ENCODE data around the gene TTYH3.

TTYH3 gene

DNA sequence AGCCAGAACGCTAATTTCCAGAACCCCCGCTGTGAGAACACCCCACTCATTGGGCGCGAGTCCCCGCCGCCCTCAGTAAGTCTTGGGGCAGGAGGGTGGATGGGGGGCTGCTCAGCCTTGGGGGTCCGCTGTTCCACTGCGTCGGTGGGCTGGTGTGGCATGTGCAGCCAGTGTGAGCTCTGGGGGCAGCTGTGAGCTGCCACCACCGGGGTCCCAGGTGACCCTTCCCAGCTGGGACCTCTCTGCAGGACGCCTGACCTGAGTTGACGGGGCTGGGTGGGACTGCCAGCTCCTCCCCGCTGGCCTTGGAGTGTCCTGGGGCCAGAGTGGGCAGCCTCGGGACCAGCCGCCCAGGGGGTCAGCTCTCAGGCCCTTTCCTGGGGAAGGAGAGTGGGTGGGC lies 27.2 kb downstream of the TTYH3 start:
- no peaks in the 10 kb centered on the region for H3K27me3 ChIP-seq (ENCODE audit: insufficient read depth, low read length)
- no peak overlapping the region for H2BK5ac ChIP-seq (ENCODE audit: low read depth, low read length, poor library complexity)

DNA sequence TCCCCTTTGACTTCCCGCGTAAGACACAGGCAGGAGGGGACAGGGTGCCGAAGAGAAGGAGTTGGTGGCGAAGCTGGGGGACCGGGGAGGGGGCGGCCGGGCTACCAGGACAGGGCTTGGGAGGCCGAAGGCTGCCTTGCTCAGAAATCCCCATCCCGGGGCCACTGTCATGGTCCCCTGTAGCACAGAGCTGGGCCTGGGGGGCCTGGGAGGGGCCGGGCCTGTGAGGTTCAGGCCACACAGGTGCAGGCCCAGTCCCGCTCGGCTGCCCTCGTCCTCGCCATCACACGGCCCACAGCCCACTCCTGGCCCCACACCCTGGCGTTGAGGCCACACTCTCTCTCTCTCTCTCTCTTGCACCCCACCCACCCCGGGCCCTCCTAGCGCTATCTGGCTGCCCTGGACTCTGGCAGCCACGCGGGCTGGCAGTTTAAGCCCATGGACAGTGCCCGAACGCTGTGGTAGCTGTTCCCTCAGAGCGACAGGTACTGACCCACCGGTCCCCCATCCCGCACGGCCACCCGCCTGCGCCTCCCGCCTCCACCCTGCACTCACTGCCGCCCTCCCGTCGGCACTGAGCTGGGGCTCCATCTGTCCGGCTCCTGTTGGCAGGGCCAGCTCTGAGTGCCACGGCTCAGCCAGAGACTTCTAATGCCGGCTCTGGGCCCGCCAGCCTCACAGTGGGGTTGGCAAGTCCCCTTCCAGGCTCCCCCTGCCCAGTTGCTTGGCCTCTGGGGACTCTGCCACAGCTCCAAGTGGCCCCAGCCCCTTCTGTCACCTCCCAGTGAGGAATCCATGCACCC lies 28.0 kb downstream of the TTYH3 start:
- Histone ChIP-seq H2AK5ac (ENCODE audit: low read length) (no peak overlapping the region), H3K79me1 (ENCODE audit: low read length) (no peaks in the 10 kb centered on the region), H3K27ac (ENCODE audit: low read depth, low read length) (no peak overlapping the region), H3K4me3 (ENCODE audit: low read depth, low read length) (no peak overlapping the region), H4K8ac (ENCODE audit: low read depth, low read length) (no peak overlapping the region), H3K27me3 (ENCODE audit: insufficient read depth, low read length) (no peaks in the 10 kb centered on the region), H2BK120ac (ENCODE audit: insufficient read depth, low read length, poor library complexity) (no peak overlapping the region), H4K91ac (ENCODE audit: low read depth, low read length) (no peak overlapping the region), H4K12ac (ENCODE audit: low read depth, low read length) (no peak overlapping the region), H3K4me1 (ENCODE audit: control insufficient read depth in 1 of 2, insufficient read depth in 2 of 2, low read length in 2 of 2) (no peaks in the 10 kb centered on the region), H3K18ac (ENCODE audit: low read length) (no peak overlapping the region), H2BK12ac (ENCODE audit: low read length) (no peak overlapping the region), H2BK5ac (ENCODE audit: low read depth, low read length, poor library complexity) (no peak overlapping the region), H3K4me2 (ENCODE audit: low read length) (no peak overlapping the region), H3K79me2 (ENCODE audit: control insufficient read depth, insufficient read depth, low read length, poor library complexity) (no peaks in the 10 kb centered on the region), H3K9ac (ENCODE audit: low read length) (no peak overlapping the region), H3K23ac (ENCODE audit: low read length) (no peak overlapping the region), H3K4ac (ENCODE audit: low read depth, low read length) (no peak overlapping the region), H3K9me3 (ENCODE audit: insufficient read depth, low read depth, low read length) (peaks cover 2% of the 10 kb centered on the region), H3K14ac (ENCODE audit: low read length) (no peak overlapping the region), H3K36me3 (ENCODE audit: control insufficient read depth in 1 of 2, insufficient read depth in 2 of 2, low read length in 2 of 2) (peaks cover 75 to 77% of the 10 kb centered on the region in 2 experiments), H2AFZ (ENCODE audit: insufficient read depth, low read length, poor library complexity) (no peak overlapping the region)
- no CpG with 5 or more reads among the region's 36 CpGs for WGBS (ENCODE audit: extremely low coverage, insufficient coverage, insufficient read length)
- DNase-seq = no peak

More for the DNA sequence above, 27.2 kb downstream of the TTYH3 start:
- Histone ChIP-seq H2AK5ac (ENCODE audit: low read length) (no peak overlapping the region), H3K79me2 (ENCODE audit: control insufficient read depth, insufficient read depth, low read length, poor library complexity) (no peaks in the 10 kb centered on the region), H3K9me3 (ENCODE audit: insufficient read depth, low read depth, low read length) (peaks cover 2% of the 10 kb centered on the region), H3K9ac (ENCODE audit: low read length) (no peak overlapping the region), H4K8ac (ENCODE audit: low read depth, low read length) (no peak overlapping the region), H3K14ac (ENCODE audit: low read length) (no peak overlapping the region), H3K23ac (ENCODE audit: low read length) (no peak overlapping the region), H3K18ac (ENCODE audit: low read length) (no peak overlapping the region), H3K4me3 (ENCODE audit: low read depth, low read length) (no peak overlapping the region), H3K36me3 (ENCODE audit: control insufficient read depth in 1 of 2, insufficient read depth in 2 of 2, low read length in 2 of 2) (peaks cover 79 to 80% of the 10 kb centered on the region in 2 experiments), H3K4me1 (ENCODE audit: control insufficient read depth in 1 of 2, insufficient read depth in 2 of 2, low read length in 2 of 2) (no peaks in the 10 kb centered on the region), H3K4me2 (ENCODE audit: low read length) (no peak overlapping the region), H2AFZ (ENCODE audit: insufficient read depth, low read length, poor library complexity) (no peak overlapping the region), H3K4ac (ENCODE audit: low read depth, low read length) (no peak overlapping the region), H4K91ac (ENCODE audit: low read depth, low read length) (no peak overlapping the region), H2BK120ac (ENCODE audit: insufficient read depth, low read length, poor library complexity) (no peak overlapping the region), H3K27ac (ENCODE audit: low read depth, low read length) (no peak overlapping the region), H2BK12ac (ENCODE audit: low read length) (no peak overlapping the region), H3K79me1 (ENCODE audit: low read length) (no peaks in the 10 kb centered on the region), H4K12ac (ENCODE audit: low read depth, low read length) (no peak overlapping the region)
- no peak for DNase-seq
- WGBS (ENCODE audit: extremely low coverage, insufficient coverage, insufficient read length) = no CpG with 5 or more reads among the region's 15 CpGs

DNA sequence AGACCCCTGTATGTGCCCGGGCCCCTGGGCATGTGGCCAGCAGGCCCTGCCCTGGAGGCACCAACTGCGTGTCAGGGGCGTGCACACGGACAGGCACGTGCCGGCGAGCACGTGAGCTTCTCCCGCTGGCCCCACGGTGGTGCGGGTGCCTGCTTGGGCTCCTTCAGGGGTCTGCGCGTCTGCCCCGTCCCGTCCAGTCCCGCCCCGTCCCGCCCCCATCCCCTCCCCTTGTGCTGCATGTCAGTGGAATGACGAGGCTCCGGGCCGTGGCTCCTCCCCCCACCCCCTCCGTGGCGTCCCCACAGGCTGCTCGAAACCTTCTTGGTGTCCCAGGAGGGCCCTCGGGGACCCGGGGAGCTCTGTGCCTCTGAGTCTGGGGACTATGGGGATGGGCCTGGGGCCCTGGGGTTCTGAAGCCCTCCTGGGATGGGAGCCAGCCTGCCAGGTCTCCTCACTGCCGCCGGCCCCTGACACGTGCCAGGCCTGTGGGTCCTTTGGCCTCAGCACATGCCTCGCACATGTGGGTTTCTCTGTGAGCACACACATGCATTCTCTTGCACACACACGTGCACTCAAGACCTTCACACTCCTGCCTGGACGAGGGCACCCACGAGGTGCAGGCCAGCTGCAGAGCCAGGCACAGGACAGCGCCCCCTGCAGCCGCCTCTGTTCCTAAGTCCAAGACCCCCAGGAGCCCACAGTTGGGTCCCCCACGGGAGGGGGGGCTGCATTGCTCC lies 28.7 kb downstream of the TTYH3 start:
- H4K8ac ChIP-seq (ENCODE audit: low read depth, low read length) = no peak overlapping the region
- H3K9ac ChIP-seq (ENCODE audit: low read length) = no peak overlapping the region
- H3K27ac ChIP-seq (ENCODE audit: low read depth, low read length) = no peak overlapping the region
- no peak overlapping the region for H2AFZ ChIP-seq (ENCODE audit: insufficient read depth, low read length, poor library complexity)
- no peak overlapping the region for H3K4me2 ChIP-seq (ENCODE audit: low read length)
- H3K27me3 ChIP-seq (ENCODE audit: insufficient read depth, low read length) = no peaks in the 10 kb centered on the region
- no peak overlapping the region for H4K12ac ChIP-seq (ENCODE audit: low read depth, low read length)
- H4K91ac ChIP-seq (ENCODE audit: low read depth, low read length) = no peak overlapping the region
- no peak overlapping the region for H3K23ac ChIP-seq (ENCODE audit: low read length)
- no peaks in the 10 kb centered on the region for H3K4me1 ChIP-seq (ENCODE audit: control insufficient read depth in 1 of 2, insufficient read depth in 2 of 2, low read length in 2 of 2)
- H2AK5ac ChIP-seq (ENCODE audit: low read length) = no peak overlapping the region
- no peak overlapping the region for H3K4ac ChIP-seq (ENCODE audit: low read depth, low read length)
- WGBS (ENCODE audit: extremely low coverage, insufficient coverage, insufficient read length) = no CpG with 5 or more reads among the region's 36 CpGs
- H3K9me3 ChIP-seq (ENCODE audit: insufficient read depth, low read depth, low read length) = peaks cover 2% of the 10 kb centered on the region
- no peak overlapping the region for H2BK12ac ChIP-seq (ENCODE audit: low read length)
- H3K79me1 ChIP-seq (ENCODE audit: low read length) = no peaks in the 10 kb centered on the region
- H3K18ac ChIP-seq (ENCODE audit: low read length) = no peak overlapping the region
- DNase-seq = peak; percentile 51 to 56
- H3K14ac ChIP-seq (ENCODE audit: low read length) = no peak overlapping the region
- H3K36me3 ChIP-seq (ENCODE audit: control insufficient read depth in 1 of 2, insufficient read depth in 2 of 2, low read length in 2 of 2) = peaks cover 70 to 71% of the 10 kb centered on the region in 2 experiments
- H3K4me3 ChIP-seq (ENCODE audit: low read depth, low read length) = no peak overlapping the region
- H2BK120ac ChIP-seq (ENCODE audit: insufficient read depth, low read length, poor library complexity) = no peak overlapping the region
- H3K79me2 ChIP-seq (ENCODE audit: control insufficient read depth, insufficient read depth, low read length, poor library complexity) = no peaks in the 10 kb centered on the region
- no peak overlapping the region for H2BK5ac ChIP-seq (ENCODE audit: low read depth, low read length, poor library complexity)

DNA sequence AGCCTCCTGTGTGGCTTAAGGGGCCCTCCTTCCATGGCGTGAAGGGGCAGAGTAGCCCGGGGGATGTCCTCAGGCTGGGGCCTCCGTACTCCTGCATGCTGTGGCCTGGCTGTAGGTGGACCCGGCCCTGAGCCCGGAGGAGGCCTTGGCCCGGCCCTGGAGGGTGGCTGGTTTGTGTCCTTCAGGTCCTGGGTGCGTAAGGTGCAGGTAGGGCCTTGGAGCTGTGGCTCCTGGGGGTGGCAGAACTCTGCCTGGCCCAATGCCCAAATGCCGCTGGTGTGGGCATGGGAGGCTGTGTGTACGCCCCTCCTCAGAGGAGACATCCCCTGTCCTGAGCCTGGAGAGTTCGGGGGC lies 29.3 kb downstream of the TTYH3 start:
- no peaks in the 10 kb centered on the region for H3K4me1 ChIP-seq (ENCODE audit: control insufficient read depth in 1 of 2, insufficient read depth in 2 of 2, low read length in 2 of 2)
- WGBS (ENCODE audit: extremely low coverage, insufficient coverage, insufficient read length) = no CpG with 5 or more reads among the region's 10 CpGs
- H3K14ac ChIP-seq (ENCODE audit: low read length) = no peak overlapping the region
- H3K79me2 ChIP-seq (ENCODE audit: control insufficient read depth, insufficient read depth, low read length, poor library complexity) = no peaks in the 10 kb centered on the region
- H2BK12ac ChIP-seq (ENCODE audit: low read length) = no peak overlapping the region
- no peak overlapping the region for H3K4ac ChIP-seq (ENCODE audit: low read depth, low read length)
- no peak overlapping the region for H3K27ac ChIP-seq (ENCODE audit: low read depth, low read length)
- no peaks in the 10 kb centered on the region for H3K27me3 ChIP-seq (ENCODE audit: insufficient read depth, low read length)
- H2BK5ac ChIP-seq (ENCODE audit: low read depth, low read length, poor library complexity) = no peak overlapping the region
- H4K91ac ChIP-seq (ENCODE audit: low read depth, low read length) = no peak overlapping the region
- H3K79me1 ChIP-seq (ENCODE audit: low read length) = no peaks in the 10 kb centered on the region
- no peak for DNase-seq
- peaks cover 2% of the 10 kb centered on the region for H3K9me3 ChIP-seq (ENCODE audit: insufficient read depth, low read depth, low read length)
- H4K12ac ChIP-seq (ENCODE audit: low read depth, low read length) = no peak overlapping the region
- peaks cover 64 to 66% of the 10 kb centered on the region in 2 experiments for H3K36me3 ChIP-seq (ENCODE audit: control insufficient read depth in 1 of 2, insufficient read depth in 2 of 2, low read length in 2 of 2)
- no peak overlapping the region for H2AFZ ChIP-seq (ENCODE audit: insufficient read depth, low read length, poor library complexity)
- no peak overlapping the region for H2BK120ac ChIP-seq (ENCODE audit: insufficient read depth, low read length, poor library complexity)
- H3K23ac ChIP-seq (ENCODE audit: low read length) = no peak overlapping the region
- no peak overlapping the region for H3K18ac ChIP-seq (ENCODE audit: low read length)
- no peak overlapping the region for H3K9ac ChIP-seq (ENCODE audit: low read length)
- no peak overlapping the region for H4K8ac ChIP-seq (ENCODE audit: low read depth, low read length)
- no peak overlapping the region for H3K4me3 ChIP-seq (ENCODE audit: low read depth, low read length)
- H3K4me2 ChIP-seq (ENCODE audit: low read length) = no peak overlapping the region
- no peak overlapping the region for H2AK5ac ChIP-seq (ENCODE audit: low read length)
